GM10266 (cell line): ENCODE measurements around the gene M6PR.
A peak's percentile ranks its signal among the peaks of the same experiment; 100 is the strongest.

ENCODE experiments used
- DNase-seq: peaks from one replicate; pipeline ENCODE4 v3.0.0; 2012; ENCODE audit errors: extremely low spot score
- CTCF ChIP-seq: IDR thresholded peaks from 2 replicates; pipeline ENCODE4 v1.5.1; 2012; ENCODE audit warnings: mild to moderate bottlenecking, low read depth; ENCODE audit not compliant: control insufficient read depth, insufficient read depth; ENCODE audit errors: missing control alignments

The M6PR gene

GRCh38 chr12:8949342-8950220 lies at the start of gene M6PR:
M6PR (minus strand) TSS chr12:8949645; CDS start chr12:8946404, 3,241 bp downstream.
- peak; percentile 86 for DNase-seq
- peak; percentile 76 for TF ChIP-seq CTCF

- peak; percentile 67 for DNase-seq
- no peak for TF ChIP-seq CTCF
These were observed 47.4 kb upstream of the M6PR start for GRCh38 chr12:8996682-8997405.

- TF ChIP-seq CTCF = no peak
- DNase-seq = no peak
These were observed 45.8 kb upstream of the M6PR start for GRCh38 chr12:8995021-8995775.

GRCh38 chr12:8993827-8994226 lies 44.4 kb upstream of the M6PR start:
- TF ChIP-seq CTCF = no peak
- DNase-seq = no peak

GRCh38 chr12:8991371-8992345 lies 42.2 kb upstream of the M6PR start:
- DNase-seq = no peak
- no peak for TF ChIP-seq CTCF

- TF ChIP-seq CTCF = no peak
- no peak for DNase-seq
These were observed 40.0 kb upstream of the M6PR start, which contains the start of gene KLRG1 for GRCh38 chr12:8989413-8989812. KLRG1 (plus strand) TSS chr12:8989546; CDS start chr12:8989636, 90 bp downstream.
